HG03521 (cell line): Measurements from ENCODE around the gene TYMP.

Source experiments
- ATAC-seq: cut with Tn5 transposase; IDR thresholded peaks from one replicate; pipeline ENCODE4 v1.9.1; 2021; ENCODE audit warnings: mild to moderate bottlenecking, moderate library complexity; ENCODE audit not compliant: unreplicated experiment

Gene TYMP

DNA sequence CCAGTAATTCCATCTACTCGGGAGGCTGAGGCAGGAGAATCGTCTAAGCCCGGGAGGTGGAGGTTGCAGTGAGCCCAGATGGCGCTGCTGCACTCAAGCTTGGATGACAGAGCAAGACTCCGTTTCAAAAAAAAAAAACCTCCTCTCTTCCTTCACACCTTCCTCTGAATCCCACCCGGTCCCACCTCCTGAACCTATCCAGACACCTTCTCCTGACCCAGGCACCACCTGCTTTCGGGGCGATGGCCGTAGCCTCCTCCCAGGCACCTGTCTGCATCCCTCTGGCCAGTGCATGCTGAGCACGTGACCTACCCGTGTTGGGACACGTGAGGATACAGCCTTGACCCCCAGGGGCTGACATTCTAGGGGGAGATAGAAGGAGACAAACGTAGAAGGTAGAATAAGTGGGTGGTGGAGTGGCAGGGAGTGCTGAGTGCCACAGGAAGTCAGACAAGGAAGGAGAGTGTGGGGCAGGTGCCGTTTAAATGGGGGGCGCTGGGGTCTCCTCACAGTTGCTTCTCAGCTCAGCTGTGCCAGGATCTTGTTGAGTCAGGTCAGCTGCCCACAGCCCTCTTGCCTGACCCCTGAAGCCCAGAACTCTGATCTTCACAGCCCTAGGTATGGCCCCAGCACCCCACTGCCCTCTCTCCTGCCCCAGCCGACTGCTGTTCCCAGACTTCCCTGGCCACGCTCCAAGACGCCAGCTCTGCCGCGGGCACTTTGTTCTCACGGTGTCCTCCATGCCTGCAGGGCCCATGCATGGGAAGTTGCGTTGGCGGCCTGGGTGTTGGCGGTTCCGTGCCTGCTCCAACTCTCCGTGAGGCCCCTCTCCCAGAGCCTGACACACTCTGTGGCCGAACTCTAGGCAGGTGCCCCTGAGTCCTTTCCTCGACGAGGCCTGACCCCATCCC lies 44.3 kb downstream of the TYMP start:
- ATAC-seq: no peak

DNA sequence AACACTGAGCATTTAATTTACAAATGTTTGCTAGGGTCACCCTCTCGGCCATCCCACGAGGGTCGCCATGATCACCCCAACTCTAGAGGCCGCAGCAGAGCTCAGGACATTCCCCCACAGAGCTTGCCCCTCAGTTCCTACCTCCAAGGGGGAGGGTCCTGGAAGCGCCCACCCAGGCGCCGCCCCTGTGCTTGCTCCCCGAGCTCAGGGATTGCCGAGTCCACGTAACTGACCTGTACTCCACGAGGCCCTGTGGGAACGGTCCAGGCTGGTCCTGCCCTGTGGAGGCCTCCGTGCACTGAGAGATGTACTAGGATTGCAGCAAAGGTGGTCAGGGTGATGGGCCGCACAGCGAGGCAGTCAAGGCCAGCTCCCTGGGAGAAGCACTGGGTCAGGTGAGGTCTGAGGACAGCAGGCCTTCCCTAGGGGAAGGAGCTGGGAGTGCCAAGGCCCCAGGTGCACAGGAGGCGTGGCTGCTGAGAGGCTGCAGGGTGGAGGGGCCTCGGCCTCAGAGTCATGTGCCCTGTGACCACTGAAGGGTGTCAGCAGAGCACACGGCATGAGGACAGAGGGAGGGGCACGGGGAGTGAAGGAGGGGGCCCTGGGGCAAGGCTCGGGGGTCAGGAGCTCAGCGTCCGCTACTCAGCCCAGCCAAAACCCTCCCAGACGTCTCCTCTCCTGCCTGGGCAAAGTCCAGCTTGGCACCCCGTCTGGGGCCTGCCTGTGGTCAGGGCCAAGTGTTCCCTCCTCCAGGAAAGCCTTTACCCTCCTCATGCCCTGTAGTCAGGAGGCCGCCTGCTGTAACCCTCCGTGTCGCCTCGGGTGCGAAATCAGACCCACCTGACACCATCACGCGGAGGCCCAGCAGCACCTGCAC lies 45.6 kb downstream of the TYMP start:
- ATAC-seq: no peak

DNA sequence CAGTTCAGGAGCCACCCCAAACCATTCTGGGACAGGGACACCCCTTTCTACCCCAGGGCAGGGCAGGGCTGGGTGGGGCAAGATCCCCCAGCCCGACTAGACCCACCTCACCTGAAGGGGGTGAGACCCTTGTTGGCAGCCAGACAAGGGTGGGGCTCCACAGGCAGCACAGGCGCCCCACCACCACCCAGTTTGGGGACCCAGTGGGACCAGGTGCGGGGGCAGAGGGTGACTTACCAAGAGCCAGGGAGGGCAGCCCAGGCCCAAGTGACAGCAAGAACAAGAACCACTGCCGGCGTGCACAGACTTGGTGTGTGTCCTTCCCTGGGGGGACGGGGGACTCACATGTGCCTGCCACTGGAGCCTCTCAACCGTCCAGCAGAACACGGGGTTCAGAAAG lies 46.3 kb downstream of the TYMP start:
- no peak for ATAC-seq

DNA sequence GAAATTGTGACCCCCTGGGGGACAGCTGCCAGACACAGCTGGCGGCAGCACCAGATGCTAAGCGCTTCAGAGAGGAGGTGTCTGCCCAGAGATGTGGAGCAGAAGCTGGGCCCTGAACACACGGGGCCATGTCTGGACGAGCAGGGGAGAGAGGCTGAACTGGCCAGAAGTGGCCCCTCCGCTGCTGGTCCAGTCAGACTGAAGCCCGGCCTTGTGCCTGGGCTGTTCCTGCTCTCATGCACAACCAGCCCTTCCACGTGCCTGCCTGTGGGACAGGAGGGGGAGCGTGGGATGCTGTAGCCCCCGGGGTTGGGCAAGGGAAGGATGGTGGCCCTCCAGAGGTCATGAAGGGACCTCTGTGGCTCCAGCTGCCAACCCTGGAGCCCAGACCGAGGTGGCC lies 46.7 kb downstream of the TYMP start:
- ATAC-seq: no peak

DNA sequence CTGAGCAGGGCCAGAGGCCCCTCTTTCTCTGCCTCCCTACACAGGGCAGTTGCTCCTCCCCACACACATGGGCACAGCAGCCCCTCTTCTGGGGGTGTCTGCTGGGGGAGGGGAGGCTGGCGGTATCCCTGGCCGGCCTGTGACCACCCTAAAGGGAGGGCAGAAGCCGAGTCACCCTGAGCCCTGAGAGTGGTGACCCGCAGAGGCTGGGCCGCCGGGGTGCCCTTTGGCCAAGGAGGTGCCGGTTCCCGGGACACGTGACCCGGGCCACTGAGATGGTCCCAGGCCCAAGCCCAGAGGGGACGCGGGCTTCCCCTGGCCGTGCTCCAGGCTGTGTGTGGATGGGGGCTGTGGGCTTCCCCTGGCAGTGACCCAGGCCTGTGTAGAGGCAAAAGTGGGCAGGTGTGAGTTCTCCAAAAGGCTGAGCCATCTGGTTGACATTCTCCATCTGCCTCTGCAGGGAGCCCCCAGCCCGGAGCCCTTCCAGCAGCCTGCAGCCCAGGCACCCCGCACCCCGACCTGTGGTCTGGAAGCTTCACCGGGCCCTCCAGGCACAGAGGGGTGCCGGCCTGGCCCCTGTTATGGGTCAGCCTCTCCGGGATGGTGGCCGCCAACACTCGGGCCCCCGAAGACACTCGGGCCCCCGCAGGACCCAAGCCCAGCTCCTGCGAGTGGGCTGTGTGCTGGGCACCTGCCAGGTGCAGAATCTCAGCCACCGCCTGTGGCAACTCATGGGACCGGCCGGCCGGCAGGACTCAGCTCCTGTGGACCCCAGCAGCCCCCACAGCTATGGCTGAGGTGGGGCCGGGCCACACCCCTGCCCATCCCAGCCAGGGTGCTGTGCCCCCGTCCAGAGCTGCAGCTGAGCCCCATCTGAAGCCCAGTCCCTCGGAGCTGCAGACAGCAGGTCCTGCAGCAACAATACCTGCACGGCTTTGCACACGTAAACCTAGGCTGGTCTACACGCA lies 47.4 kb downstream of the TYMP start:
- no peak for ATAC-seq

DNA sequence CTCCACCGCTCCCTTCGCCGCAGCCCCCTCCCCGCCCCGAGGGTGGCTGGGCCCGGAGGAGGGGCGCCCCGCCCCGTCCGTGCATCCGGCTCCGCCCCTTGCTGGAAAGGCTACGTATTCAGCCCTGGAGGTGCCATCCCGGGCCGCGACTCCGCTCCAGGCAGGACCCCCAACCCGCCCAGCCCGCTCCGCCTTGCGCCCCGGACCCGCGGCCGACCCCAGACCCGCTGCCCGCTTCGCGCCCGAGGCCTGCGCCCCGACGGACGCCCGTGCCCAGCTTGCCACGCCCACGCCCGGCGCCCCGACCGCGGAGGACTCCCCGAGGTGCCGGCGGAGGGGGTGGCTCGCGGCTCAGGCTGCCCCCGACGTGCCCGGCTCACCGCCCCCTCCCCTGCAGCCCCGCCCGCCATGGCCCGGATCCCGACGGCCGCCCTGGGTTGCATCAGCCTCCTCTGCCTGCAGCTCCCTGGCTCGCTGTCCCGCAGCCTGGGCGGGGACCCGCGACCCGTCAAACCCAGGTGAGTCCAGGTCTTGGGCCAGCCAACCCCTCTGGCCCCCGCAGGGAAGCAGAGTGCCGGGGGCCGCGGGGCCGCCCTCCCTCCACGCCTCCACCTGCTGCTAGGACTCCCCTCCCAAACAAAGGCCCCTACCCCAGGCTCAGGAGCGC lies 48.2 kb downstream of the TYMP start, which contains the start of gene ADM2:
Gene ADM2 (plus strand): TSS at position 104 of the 667 bp plus-strand sequence. CDS start 305 bp downstream, at position 409.
- ATAC-seq: no peak

DNA sequence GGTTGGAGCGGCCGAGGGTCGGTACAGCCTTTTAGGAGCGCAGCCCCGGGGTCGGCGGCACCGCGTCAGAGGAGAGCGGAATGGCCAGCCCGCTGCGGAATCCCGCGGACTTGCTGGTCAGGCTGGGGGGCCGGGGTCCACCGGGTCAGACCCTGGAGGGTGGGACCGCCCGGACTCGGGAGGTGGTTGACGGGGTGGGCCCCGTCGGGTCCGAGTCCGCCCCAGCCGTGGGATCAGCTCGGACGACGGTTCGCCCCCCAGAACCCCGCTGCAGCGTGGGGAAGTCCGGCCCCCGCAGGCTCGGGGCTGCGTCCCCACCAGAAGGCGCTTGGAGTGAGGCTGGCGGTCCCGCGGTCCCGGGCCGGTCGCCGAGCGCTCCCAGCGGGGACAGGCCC lies 48.8 kb downstream of the TYMP start:
- no peak for ATAC-seq

DNA sequence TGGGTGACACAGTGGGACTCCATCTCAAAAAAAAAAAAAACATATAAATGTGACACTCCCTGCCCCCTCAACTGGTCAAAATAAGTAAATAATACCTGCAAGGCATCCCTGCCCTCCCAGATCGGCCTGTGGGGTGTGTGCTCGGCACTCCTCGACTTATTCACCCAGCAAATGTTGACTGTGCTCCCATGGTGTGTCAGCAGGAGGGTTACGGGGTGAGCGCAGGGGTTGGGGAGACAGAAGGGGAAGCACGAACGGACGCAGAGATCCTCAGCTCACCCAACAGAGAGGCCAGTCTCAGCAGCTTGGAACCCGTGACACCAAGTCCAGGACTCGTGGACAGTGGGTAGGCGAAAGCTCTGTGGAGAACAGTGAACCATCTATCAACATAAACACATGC lies 50.1 kb downstream of the TYMP start:
- no peak for ATAC-seq

DNA sequence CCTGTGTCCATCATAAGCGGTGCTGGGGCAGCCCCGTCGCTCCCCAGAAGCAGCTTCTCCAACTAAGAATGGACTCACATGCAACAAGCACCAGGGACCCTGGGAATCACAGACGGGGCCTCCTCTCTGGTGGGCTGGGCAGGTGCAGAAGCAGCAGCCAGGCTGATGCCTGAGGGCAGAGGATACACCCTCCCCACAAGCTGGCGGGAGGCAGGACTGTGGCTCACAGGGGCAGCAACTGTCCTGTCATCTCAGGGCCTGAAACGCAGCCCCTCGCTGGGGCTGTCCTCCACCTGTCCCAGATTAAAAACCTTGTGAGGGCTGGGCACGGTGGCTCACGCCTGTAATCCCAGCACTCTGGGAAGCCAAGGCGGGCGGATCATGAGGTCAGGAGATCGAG lies 51.9 kb downstream of the TYMP start:
- no peak for ATAC-seq

DNA sequence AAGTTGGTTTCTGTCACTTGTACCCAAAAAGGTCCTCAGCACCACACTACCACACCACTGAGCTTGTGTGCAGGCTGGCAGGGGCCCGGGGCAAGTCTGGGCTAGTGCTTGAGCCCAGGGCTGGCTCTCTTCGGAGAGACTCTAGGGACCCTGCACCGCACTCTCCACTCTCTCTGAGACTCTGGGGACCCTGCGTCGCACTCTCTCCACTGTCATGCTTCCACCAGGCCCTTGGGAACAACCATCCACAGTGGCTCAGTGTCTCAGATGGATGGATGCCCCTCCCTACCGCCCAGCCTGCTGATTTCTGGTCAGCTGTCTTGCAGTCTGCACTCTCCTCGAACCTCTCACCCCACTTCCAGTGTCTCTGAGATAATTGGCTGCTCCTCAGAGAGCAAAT lies 52.9 kb downstream of the TYMP start:
- no peak for ATAC-seq
